Gastrocnemius medialis (tissue), 4 donors: Measurements from ENCODE around the gene AGAP1. TPM values are rescaled to one million over a fixed set of nuclear protein-coding genes. Genes with fewer than 3 reads are reported as not detected.

Source experiments
- ATAC-seq, 2 donors: fragments of 150-250 bp; one replicate each; pipeline ENCODE4 v1.9.1; 2016
- DNase-seq, 2 donors: peaks; one replicate each; pipeline ENCODE4 v3.0.0-alpha.2; 2019
- H3K27ac ChIP-seq, 4 donors: fragments of 200-600 bp; sonication (generic); 1 replicate in 1 of 4; 2 replicates in 3 of 4; pipeline ENCODE4 v1.5.1; 2016 to 2018; ENCODE audit warnings: mild to moderate bottlenecking in 2 of 4, moderate library complexity in 1 of 4
- H3K27me3 ChIP-seq, 3 donors: fragments of 200-600 bp; sonication (generic) in 2 of 3; 1 replicate in 1 of 3; 2 replicates in 2 of 3; pipeline versions ENCODE4 v1.5.1 to v1.6.0; 2016 to 2019; ENCODE audit warnings: mild to moderate bottlenecking in 1 of 3, moderate library complexity in 1 of 3
- H3K36me3 ChIP-seq, 2 donors: fragments of 200-600 bp; sonication (generic) in 1 of 2; one replicate each; pipeline ENCODE4 v1.5.1; 2017 to 2018
- H3K4me1 ChIP-seq, 2 donors: fragments of 200-600 bp; sonication (generic) in 1 of 2; one replicate each; pipeline ENCODE4 v1.5.1; 2016 to 2017; ENCODE audit warnings: mild to moderate bottlenecking in 2 of 2
- H3K4me3 ChIP-seq, 4 donors: fragments of 200-600 bp; sonication (generic) in 3 of 4; 1 replicate in 1 of 4; 2 replicates in 3 of 4; pipeline ENCODE4 v1.5.1; 2016 to 2019; ENCODE audit warnings: mild to moderate bottlenecking in 2 of 4
- H3K9me3 ChIP-seq, 3 donors: fragments of 200-600 bp; sonication (generic) in 2 of 3; 1 replicate in 1 of 3; 2 replicates in 2 of 3; pipeline ENCODE4 v1.5.1; 2016 to 2019
- CTCF ChIP-seq, 5 experiments: fragments of 450-650 bp in 3 of 5; fragments of 200-600 bp in 2 of 5; sonication (generic) in 2 of 5; IDR thresholded peaks in 4 of 5; conservative IDR thresholded peaks in 1 of 5; 1 replicate in 4 of 5; 2 replicates in 1 of 5; pipeline ENCODE4 v1.5.1; 2016 to 2019; ENCODE audit warnings: antibody characterized with exemption in 5 of 5, mild to moderate bottlenecking in 3 of 5, moderate library complexity in 3 of 5
- POLR2A ChIP-seq, 2 donors: fragments of 450-650 bp; IDR thresholded peaks; one replicate each; pipeline ENCODE4 v1.6.1; 2017; ENCODE audit warnings: antibody characterized with exemption in 2 of 2, mild to moderate bottlenecking in 2 of 2, moderate library complexity in 2 of 2
- in situ Hi-C, 4 donors: fragments of 200-750 bp; cut with MboI; loops; one replicate each; pipeline versions ENCODE4 v1.15.0 to v1.8.0; 2017; ENCODE audit warnings: low sequenced_read_pairs in 4 of 4
- intact Hi-C: fragments of 100-400 bp; cut with DNase I; formaldehyde crosslinking; loops from one replicate; pipeline ENCODE4 v1.15.1; 2023; ENCODE audit warnings: low total_unique reads
- total RNA-seq, 4 donors: library from RNA; depleted of rRNA; stranded (reverse); fragments of >200 nt; gene quantifications; one replicate each; pipeline versions ENCODE4 v1.1.0 to v1.2.3, GENCODE V29; 2016

AGAP1 gene
- total RNA-seq, 4 donors from 2014 or later, result 8.5 to 26.8 (median 14.4) TPM

- TF ChIP-seq CTCF (IDR thresholded peaks at IDR 0.05 in 4 of 5, conservative IDR thresholded peaks at IDR 0.05 in 1 of 5), result no peak
- TF ChIP-seq POLR2A (IDR thresholded peaks at IDR 0.05), result no peak
- Histone ChIP-seq H3K4me1 (peaks cover 18 to 19% of the 10 kb centered on the region in 2 donors), H3K27ac (no peak overlapping the region), H3K36me3 (no peaks in the 10 kb centered on the region), H3K27me3 (peaks cover 91 to 94% (median 93%) of the 10 kb centered on the region in 3 donors), H3K9me3 (no peaks in the 10 kb centered on the region), H3K4me3 (peak overlapping the region; percentile 33 to 46 (median 42))
- in situ Hi-C loops (no loop called here), intact Hi-C loops (loop anchor here (5.0 kb wide), 1 partner anchor 60 kb away; no protein-coding TSS in a partner anchor)
- peak; percentile 68 for ATAC-seq
- DNase-seq, result peak; percentile 20 to 55
Observed at GRCh38 chr2:236177604-236177966, 683.7 kb downstream of the AGAP1 start.

- Histone ChIP-seq H3K27ac (no peak overlapping the region), H3K27me3 (peaks cover 84 to 88% (median 86%) of the 10 kb centered on the region in 3 donors), H3K4me1 (peaks cover 15 to 16% of the 10 kb centered on the region in 2 donors), H3K4me3 (peak overlapping the region; percentile 33 to 46 (median 42)), H3K36me3 (no peaks in the 10 kb centered on the region), H3K9me3 (no peaks in the 10 kb centered on the region)
- DNase-seq (peak in 1 of 2 donors; percentile 41), ATAC-seq (peak; percentile 51 to 58)
- TF ChIP-seq POLR2A (IDR thresholded peaks at IDR 0.05) (no peak), CTCF (IDR thresholded peaks at IDR 0.05 in 4 of 5, conservative IDR thresholded peaks at IDR 0.05 in 1 of 5) (peak; percentile 55 to 83 (median 73))
- intact Hi-C loops (loop anchor here (2.0 to 5.0 kb wide), 2 partner anchors 59 to 409 kb away; no protein-coding TSS in a partner anchor), in situ Hi-C loops (no loop called here)
Observed at GRCh38 chr2:236177967-236178889, 684.4 kb downstream of the AGAP1 start.

GRCh38 chr2:236178890-236179235 lies 685.0 kb downstream of the AGAP1 start:
- peak overlapping the region in 3 of 4 donors; percentile 42 to 46 (median 43) for H3K4me3 ChIP-seq
- intact Hi-C loops, result loop anchor here (2.0 to 5.0 kb wide), 2 partner anchors 58 to 410 kb away; no protein-coding TSS in a partner anchor
- H3K9me3 ChIP-seq, result no peaks in the 10 kb centered on the region
- no peak for ATAC-seq
- H3K36me3 ChIP-seq, result no peaks in the 10 kb centered on the region
- peaks cover 78 to 81% (median 80%) of the 10 kb centered on the region in 3 donors for H3K27me3 ChIP-seq
- no peak for TF ChIP-seq CTCF (IDR thresholded peaks at IDR 0.05 in 4 of 5, conservative IDR thresholded peaks at IDR 0.05 in 1 of 5)
- TF ChIP-seq POLR2A (IDR thresholded peaks at IDR 0.05), result no peak
- H3K4me1 ChIP-seq, result peaks cover 13 to 15% of the 10 kb centered on the region in 2 donors
- H3K27ac ChIP-seq, result no peak overlapping the region
- DNase-seq, result no peak
- in situ Hi-C loops, result no loop called here

DNA sequence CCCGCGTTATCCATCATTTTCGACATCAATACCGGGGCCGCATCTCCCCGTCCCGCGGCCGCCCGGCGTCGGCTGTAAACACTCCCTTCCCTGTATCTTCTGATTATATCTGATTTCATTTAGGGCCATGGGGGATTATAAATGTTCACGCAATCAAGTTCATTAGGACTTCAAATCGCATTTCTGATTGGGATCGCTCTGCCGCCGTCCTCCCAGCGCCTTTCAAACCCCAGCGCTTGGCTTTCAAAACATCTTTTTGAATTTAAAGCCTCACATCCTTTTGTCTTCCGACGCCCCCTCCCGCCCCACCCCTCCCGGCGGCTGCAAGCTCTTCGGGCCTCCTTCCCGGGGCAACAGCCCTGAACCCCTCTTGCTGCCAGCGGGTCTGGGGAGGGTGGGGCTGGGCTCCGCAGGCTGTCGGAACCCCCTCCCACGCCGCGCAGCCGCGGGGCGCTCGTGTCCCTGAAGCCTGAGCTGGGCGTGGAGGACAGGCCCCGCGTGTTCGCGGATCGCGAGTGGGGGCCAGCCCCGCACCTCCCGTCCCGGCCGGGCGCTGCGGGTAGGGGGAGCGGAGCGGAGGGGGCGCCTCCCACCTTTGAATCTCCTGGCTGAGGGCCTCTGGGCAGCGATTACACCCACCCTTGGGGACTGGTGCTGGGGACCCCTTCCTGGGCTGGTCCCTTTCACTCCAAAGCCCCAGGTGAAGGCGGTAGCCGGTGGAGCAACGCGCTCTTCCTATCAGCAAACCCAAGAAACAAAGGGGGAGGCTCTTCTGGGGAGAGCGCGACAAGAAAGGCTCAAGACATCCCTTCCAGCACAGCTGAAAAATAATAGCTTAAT lies 685.6 kb downstream of the AGAP1 start:
- Histone ChIP-seq H3K36me3 (no peaks in the 10 kb centered on the region), H3K9me3 (no peaks in the 10 kb centered on the region), H3K27me3 (peaks cover 72 to 76% (median 74%) of the 10 kb centered on the region in 3 donors), H3K27ac (no peak overlapping the region), H3K4me1 (peaks cover 13 to 15% of the 10 kb centered on the region in 2 donors), H3K4me3 (peak overlapping the region in 1 of 4 donors; percentile 2)
- in situ Hi-C loops (loop anchor here (5.0 to 10.0 kb wide), 2 partner anchors 405 to 412 kb away; no protein-coding TSS in a partner anchor), intact Hi-C loops (loop anchor here (2.0 to 5.0 kb wide), 2 partner anchors 58 to 411 kb away; no protein-coding TSS in a partner anchor)
- TF ChIP-seq POLR2A (IDR thresholded peaks at IDR 0.05) (no peak), CTCF (IDR thresholded peaks at IDR 0.05 in 4 of 5, conservative IDR thresholded peaks at IDR 0.05 in 1 of 5) (no peak)
- DNase-seq, result no peak
- no peak for ATAC-seq
